Fibroblast of skin of right biceps (primary cell): Measurements from ENCODE around the gene TMEM45A.
"Not testable (repeated sequence)": the region's sequence is repeated elsewhere in the genome, so short reads cannot be mapped to it uniquely, and the experiment has no call there.

Source experiments
- DNase-seq: peaks from one replicate; pipeline ENCODE4 v3.0.0-alpha.2; 2013

Gene TMEM45A

GRCh38 chr3:100492059-100493006 lies at the start of gene TMEM45A:
TMEM45A (plus strand) TSS chr3:100492619; CDS start chr3:100555212, 62,593 bp downstream.
- DNase-seq = peak; percentile 97

- no peak for DNase-seq
Observed at GRCh38 chr3:100443690-100444089, 48.7 kb upstream of the TMEM45A start.

- not testable (repeated sequence) for DNase-seq
Observed at GRCh38 chr3:100447067-100447466, 45.4 kb upstream of the TMEM45A start.

- no peak for DNase-seq
Observed at GRCh38 chr3:100448079-100448478, 44.3 kb upstream of the TMEM45A start.

GRCh38 chr3:100449214-100449613 lies 43.2 kb upstream of the TMEM45A start:
- no peak for DNase-seq

- no peak for DNase-seq
Observed at GRCh38 chr3:100454677-100455076, 37.7 kb upstream of the TMEM45A start.

GRCh38 chr3:100455841-100456550 lies 36.4 kb upstream of the TMEM45A start:
- no peak for DNase-seq

- no peak for DNase-seq
Observed at GRCh38 chr3:100456745-100457144, 35.7 kb upstream of the TMEM45A start.

GRCh38 chr3:100457811-100458210 lies 34.6 kb upstream of the TMEM45A start:
- DNase-seq = no peak

- DNase-seq = no peak
Observed at GRCh38 chr3:100458814-100459213, 33.6 kb upstream of the TMEM45A start.

GRCh38 chr3:100463002-100463401 lies 29.4 kb upstream of the TMEM45A start:
- peak; percentile 70 for DNase-seq

- DNase-seq = no peak
Observed at GRCh38 chr3:100463646-100464155, 28.7 kb upstream of the TMEM45A start.

GRCh38 chr3:100465892-100466777 lies 26.3 kb upstream of the TMEM45A start:
- no peak for DNase-seq

GRCh38 chr3:100467133-100467532 lies 25.3 kb upstream of the TMEM45A start:
- no peak for DNase-seq

GRCh38 chr3:100468676-100469075 lies 23.7 kb upstream of the TMEM45A start:
- no peak for DNase-seq

- DNase-seq = no peak
Observed at GRCh38 chr3:100470951-100471350, 21.5 kb upstream of the TMEM45A start.

- DNase-seq = no peak
Observed at GRCh38 chr3:100471444-100471843, 21.0 kb upstream of the TMEM45A start.

- DNase-seq = not testable (repeated sequence)
Observed at GRCh38 chr3:100477851-100478360, 14.5 kb upstream of the TMEM45A start.

GRCh38 chr3:100478521-100478920 lies 13.9 kb upstream of the TMEM45A start:
- DNase-seq = not testable (repeated sequence)

- no peak for DNase-seq
Observed at GRCh38 chr3:100480081-100480480, 12.3 kb upstream of the TMEM45A start.

- no peak for DNase-seq
Observed at GRCh38 chr3:100482176-100482575, 10.2 kb upstream of the TMEM45A start.

GRCh38 chr3:100483529-100483928 lies 8.9 kb upstream of the TMEM45A start:
- DNase-seq = no peak
